Mononuclear cell (primary cell): Measurements from ENCODE around the gene VSIG2. TPM values are rescaled to one million over a fixed set of nuclear protein-coding genes. Genes with fewer than 3 reads are reported as not detected.

ENCODE experiments used
- H3K27me3 ChIP-seq: 2 replicates; pipeline ENCODE4 v1.6.0; 2011; ENCODE audit warnings: low read length, control low read depth; ENCODE audit not compliant: insufficient read depth
- H3K4me1 ChIP-seq: 2 replicates; pipeline ENCODE4 v1.5.1; 2011; ENCODE audit warnings: mild to moderate bottlenecking, low read length, control low read depth; ENCODE audit not compliant: insufficient read depth
- H3K4me3 ChIP-seq: 2 replicates; pipeline ENCODE4 v1.5.1; 2011; ENCODE audit warnings: mild to moderate bottlenecking, low read length, moderate library complexity
- H3K9me3 ChIP-seq: 2 replicates; pipeline ENCODE4 v1.5.1; 2011; ENCODE audit warnings: low read depth, mild to moderate bottlenecking, control low read depth, low read length
- total RNA-seq: library from RNA; depleted of rRNA; stranded (reverse); fragments of >200 nt; gene quantifications from one replicate; pipeline ENCODE4 v1.2.3, GENCODE V29; 2012

The VSIG2 gene
- total RNA-seq, 1 donor, result 0.42 TPM

DNA sequence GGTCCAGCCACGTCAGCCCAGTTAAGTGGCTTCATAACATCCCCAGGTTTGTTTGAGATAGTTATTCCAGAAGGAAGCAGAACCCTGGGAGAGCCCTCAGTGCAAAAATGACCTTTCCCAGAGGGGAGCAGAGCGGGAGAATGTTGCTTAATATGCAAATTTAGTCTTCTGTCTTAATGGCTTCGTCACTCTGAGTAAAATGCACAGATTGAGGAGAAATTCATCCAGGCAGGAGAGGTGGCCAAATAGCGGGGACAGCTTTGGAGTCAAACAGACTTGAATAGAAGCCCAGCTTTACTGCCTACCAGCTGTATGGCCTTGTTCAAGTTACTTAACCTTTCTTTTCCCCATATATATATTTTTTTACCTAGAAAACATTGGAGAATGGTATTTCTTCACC, 24.6 kb downstream of the VSIG2 start:
- no peak overlapping the region for H3K4me3 ChIP-seq
- no peaks in the 10 kb centered on the region for H3K9me3 ChIP-seq
- H3K27me3 ChIP-seq, result no peaks in the 10 kb centered on the region
- peaks cover 66% of the 10 kb centered on the region for H3K4me1 ChIP-seq

DNA sequence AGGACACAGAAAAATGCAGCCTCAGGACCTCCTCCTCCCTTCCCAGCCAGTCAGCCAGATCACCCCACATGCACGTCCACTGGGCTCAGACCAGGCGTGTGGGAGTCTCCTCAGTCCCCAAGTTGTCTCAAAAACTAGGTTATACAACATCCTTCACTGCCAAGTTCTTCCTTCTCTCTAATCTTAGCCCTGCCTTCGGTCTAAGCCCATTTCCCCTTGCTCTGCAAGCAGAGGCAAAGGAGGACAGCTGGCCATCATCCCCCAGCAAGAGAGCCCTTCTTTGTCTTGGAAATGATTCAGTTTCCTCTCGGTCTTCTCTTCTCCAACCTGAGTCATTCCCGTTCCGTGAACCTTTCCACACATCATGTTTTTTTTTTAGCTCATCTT, 26.3 kb downstream of the VSIG2 start:
- H3K9me3 ChIP-seq, result no peaks in the 10 kb centered on the region
- no peaks in the 10 kb centered on the region for H3K27me3 ChIP-seq
- H3K4me1 ChIP-seq, result peaks cover 59% of the 10 kb centered on the region
- H3K4me3 ChIP-seq, result no peak overlapping the region

DNA sequence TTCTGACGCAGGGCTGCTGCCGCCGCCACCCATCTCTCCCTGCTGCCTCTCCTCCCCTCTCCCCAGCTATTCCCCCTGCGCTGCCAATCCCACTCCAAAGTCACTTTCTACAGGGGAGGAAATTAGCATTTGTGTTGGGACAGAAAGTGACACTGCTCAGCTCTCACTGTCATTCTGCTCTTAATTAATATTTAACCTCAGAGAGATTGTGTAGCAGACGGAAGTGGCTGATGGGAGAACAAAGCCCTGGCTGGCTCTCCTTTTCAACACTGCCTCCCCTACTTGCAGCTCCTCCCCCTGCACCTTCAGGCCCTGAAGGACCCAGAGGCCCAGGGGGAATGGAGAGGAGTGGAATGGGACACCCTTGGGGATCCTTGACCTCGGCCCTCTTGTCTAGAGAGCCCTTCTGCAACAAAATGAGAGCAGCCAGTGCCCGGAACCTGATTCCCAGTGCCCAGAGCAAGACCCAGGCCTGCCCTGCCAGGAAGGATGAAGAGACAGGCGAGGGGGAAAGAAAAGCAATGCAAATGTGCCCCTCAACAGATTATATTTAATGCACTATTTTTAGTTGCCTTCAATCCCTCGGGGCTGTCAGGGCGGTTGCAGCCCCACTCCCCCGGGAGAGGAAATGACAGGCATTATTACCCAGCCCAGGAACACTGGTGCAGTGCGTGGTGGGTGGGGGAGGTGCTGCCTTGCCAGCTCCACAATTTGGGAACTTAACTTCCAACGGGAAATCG, 26.9 kb downstream of the VSIG2 start:
- no peaks in the 10 kb centered on the region for H3K9me3 ChIP-seq
- H3K27me3 ChIP-seq, result no peaks in the 10 kb centered on the region
- H3K4me1 ChIP-seq, result peaks cover 54% of the 10 kb centered on the region
- no peak overlapping the region for H3K4me3 ChIP-seq

DNA sequence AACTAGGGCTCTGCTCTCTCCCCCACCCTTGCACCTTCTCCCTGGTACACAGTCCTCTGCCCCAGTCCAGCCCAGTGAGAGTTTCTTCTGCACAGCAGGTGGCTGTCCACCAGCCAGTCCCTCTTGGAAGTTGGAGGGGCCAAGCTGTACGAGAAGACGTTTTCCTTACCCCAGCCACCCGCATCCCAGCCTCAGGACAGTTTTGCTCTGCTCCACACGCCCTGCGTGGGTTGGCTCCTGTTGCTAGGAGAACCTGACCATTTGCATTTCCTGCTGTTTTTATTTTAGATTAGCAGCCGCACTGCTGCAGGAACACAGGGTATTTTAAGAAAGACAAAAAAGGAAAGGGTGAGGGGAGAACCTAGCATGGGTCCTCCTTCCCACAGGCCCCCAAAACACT, 29.9 kb downstream of the VSIG2 start:
- Histone ChIP-seq H3K4me3 (no peak overlapping the region), H3K9me3 (no peaks in the 10 kb centered on the region), H3K4me1 (peaks cover 46% of the 10 kb centered on the region), H3K27me3 (peaks cover 25% of the 10 kb centered on the region)

DNA sequence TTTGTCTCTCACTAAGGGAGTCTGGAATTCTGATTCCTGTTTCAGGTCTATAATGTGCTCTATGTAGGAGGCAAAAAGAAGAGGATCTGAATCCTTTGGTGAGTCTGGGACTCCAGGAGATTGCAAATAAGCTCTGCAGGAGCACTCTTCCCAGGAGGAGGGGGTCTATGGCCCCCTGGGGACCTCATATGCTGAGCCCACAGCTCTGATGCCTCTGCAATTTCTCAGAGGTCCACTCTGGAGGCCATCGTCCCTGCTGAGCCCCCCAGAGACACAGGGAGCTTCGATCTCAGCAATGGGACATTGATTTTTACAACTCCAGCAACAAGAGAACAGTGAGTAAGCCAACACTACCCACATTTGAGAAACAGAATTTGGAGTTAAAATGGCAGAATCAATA, 32.5 kb downstream of the VSIG2 start:
- no peak overlapping the region for H3K4me3 ChIP-seq
- no peaks in the 10 kb centered on the region for H3K9me3 ChIP-seq
- peaks cover 34% of the 10 kb centered on the region for H3K27me3 ChIP-seq
- peaks cover 26% of the 10 kb centered on the region for H3K4me1 ChIP-seq

DNA sequence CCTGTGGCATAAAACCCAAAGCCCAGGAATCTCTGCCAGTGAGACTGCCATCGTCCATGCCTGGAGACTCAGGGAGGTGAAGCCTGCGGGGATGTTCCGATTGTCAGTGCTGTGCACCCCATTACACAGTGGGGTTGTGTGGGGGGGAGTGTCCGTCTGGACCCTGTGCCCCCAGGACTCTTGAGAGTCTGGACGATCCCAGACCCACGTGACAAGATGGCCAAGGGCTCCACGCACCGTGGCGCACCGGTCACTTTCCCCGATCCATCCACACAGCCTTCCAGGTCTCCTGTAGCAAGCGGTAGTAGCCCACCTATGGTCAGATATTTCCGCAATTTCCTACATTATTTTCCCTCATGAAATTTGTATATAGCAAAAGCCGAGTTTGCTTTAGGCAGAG, 33.3 kb downstream of the VSIG2 start:
- peaks cover 22% of the 10 kb centered on the region for H3K4me1 ChIP-seq
- no peak overlapping the region for H3K4me3 ChIP-seq
- H3K27me3 ChIP-seq, result peaks cover 34% of the 10 kb centered on the region
- H3K9me3 ChIP-seq, result no peaks in the 10 kb centered on the region

DNA sequence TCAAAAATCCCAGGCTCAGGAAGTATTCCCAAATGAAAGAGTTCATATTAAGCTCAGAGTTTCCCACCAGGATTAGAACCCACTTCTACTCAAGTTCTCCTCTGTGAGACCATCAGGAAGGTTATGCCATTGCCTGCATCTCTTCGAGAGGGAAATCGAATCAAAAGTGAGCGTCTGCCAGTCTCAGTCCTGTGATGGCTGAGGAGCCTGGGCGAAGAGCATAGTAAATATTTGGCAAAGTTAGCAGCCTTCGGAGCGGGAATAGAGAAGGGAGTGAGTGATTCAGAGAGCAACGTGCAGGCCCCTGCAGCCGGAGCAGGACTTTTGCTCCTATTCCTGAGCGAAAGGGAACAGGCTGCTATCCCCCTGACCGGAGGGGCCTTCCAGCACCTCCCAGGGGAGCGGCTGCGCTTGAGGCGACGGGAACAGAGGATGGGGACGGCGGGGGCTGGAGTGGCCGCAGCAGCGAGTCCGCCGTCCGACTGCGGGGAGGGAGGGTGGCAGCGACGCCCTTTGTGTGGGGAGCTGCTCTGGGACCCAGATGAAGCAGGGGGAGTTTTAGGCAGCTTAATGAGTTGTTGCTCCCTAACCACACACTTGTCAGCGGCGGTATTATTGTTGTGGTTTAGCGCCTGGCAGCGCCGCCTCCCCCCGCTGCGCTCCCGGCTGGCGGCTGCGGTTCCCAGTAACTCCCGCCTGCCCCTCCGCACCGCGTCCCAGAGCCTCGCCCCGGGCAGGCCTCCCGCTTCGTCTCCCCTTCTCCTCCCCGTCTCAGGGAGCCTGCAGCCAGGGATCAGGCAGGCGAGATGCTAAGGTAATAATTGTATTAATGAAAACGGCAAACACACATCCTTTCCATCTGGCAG, 34.0 kb downstream of the VSIG2 start:
- Histone ChIP-seq H3K4me1 (peaks cover 22% of the 10 kb centered on the region), H3K27me3 (peaks cover 34% of the 10 kb centered on the region), H3K4me3 (no peak overlapping the region), H3K9me3 (no peaks in the 10 kb centered on the region)

DNA sequence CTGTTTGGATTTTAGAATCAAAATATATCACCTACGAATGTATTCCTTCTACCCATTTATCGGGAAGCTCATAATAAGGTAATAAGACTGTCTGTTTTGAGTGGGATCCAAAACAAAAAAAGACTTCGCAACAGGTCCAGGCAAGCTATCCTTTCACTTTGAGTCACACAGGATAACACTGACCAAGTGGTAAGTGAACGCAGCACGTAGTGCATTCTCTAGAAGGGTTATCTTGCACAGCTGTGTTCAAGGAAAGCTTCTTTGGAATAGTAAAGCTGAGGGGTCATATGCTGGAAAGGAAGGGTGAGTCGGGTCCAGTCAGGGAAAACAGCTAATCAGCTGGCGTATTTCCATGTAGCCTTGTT, 34.7 kb downstream of the VSIG2 start:
- Histone ChIP-seq H3K4me3 (no peak overlapping the region), H3K4me1 (peaks cover 22% of the 10 kb centered on the region)

DNA sequence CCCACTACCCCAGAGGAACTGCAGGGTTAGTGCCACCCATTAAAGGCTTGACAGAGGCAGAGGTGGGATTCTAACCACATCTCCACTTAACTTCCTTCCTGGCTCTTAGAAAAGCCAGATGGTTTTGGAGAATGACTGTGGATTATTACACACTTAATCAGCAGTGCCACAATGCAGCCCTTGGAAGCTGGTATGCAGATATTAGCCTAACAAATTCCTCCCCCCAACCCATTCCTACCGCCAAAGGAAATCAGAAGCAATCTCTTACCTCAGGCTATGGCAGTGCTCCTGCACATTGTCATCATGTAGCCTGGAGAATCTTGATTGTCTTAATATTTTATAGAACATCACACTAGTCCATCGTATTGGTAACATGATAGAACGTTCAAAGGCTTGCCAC, 35.5 kb downstream of the VSIG2 start:
- Histone ChIP-seq H3K9me3 (no peaks in the 10 kb centered on the region), H3K27me3 (peaks cover 34% of the 10 kb centered on the region), H3K4me1 (peaks cover 16% of the 10 kb centered on the region), H3K4me3 (no peak overlapping the region)

More for the DNA sequence above, 34.7 kb downstream of the VSIG2 start:
- H3K27me3 ChIP-seq, result peaks cover 34% of the 10 kb centered on the region
- no peaks in the 10 kb centered on the region for H3K9me3 ChIP-seq

DNA sequence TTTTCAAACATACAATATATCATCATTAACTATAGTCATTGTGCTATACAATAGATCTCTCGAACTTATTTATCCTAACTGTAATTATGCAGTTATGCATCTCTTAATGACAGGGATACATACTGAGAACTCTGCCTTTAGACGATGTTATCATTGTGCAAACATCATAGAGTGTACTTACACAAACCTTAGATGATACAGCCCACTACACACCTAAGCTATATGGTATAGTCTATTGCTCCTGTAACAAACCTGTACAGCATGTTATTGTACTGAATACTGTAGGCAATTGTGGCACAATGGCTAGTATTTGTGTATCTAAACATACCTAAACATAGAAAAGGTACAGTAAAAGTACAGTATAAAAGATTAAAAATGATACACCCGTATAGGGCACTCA, 39.7 kb downstream of the VSIG2 start:
- Histone ChIP-seq H3K27me3 (peaks cover 11% of the 10 kb centered on the region), H3K4me3 (no peak overlapping the region), H3K9me3 (no peaks in the 10 kb centered on the region), H3K4me1 (peaks cover under 1% of the 10 kb centered on the region)

DNA sequence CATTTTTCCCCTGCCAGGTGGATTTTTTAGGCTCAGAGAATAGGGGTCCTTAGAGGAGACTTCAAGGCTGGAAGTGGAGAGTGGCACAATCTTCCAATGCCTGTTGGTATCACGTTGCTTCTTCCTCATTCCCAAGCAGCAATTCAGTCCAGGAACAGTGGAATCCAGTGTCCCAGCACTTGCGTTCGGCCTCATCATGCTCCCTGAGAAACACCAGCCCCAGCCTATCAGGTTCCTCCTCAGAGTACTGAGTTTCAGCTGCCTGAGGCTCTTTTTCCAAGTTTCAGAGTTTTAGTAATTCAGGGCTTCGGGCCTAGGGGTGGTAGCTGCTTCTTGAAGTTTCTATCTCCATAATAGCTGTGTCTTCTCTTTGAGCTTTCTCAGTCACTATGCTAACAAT, 44.2 kb downstream of the VSIG2 start:
- H3K4me1 ChIP-seq, result no peaks in the 10 kb centered on the region
- no peaks in the 10 kb centered on the region for H3K27me3 ChIP-seq
- no peak overlapping the region for H3K4me3 ChIP-seq
- no peaks in the 10 kb centered on the region for H3K9me3 ChIP-seq

DNA sequence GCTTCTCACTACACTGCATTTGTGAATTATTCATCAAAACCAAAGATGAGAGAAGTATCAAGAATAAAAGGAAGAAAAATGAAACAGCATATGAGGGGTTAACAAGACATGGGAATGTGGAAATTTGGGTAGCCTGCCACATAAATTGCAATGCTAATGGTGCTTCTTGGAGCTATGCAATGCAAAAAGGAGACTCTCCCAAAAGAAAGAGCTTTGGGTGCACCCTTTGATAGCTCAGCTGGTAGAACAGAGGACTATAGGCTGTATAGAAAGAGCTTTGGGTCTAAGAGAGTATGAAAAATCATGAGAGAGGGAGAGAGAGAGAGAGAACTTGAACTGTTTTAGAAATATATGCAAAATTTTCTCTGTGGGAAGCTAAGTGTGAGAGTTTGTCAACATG, 52.0 kb downstream of the VSIG2 start:
- Histone ChIP-seq H3K4me1 (no peaks in the 10 kb centered on the region), H3K27me3 (no peaks in the 10 kb centered on the region), H3K4me3 (no peak overlapping the region), H3K9me3 (no peaks in the 10 kb centered on the region)

DNA sequence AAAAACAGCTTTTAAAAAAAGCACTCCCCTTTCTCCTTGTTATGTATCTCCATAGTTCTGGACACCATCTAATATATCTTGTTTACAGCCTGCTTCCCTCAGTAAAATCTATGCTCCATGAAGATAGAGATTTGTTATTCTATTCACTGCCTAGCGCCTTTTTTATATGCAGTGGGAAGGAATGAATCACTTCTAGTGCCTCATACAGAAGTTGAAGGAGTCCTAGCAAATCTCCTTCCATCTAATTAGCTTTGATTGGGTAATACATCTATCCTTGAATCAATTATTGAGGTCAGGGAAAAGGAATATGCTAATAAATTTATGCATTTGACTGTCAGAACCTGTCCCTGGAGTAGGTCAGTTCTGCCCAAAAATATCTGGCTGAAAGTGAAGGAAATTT, 52.5 kb downstream of the VSIG2 start:
- Histone ChIP-seq H3K4me3 (no peak overlapping the region), H3K9me3 (no peaks in the 10 kb centered on the region), H3K4me1 (no peaks in the 10 kb centered on the region), H3K27me3 (no peaks in the 10 kb centered on the region)
